HepG2 (cell line): ENCODE measurements around the gene ELMOD3. TPM values are rescaled to one million over a fixed set of nuclear protein-coding genes. Genes with fewer than 3 reads are reported as not detected.

ENCODE experiments used
- CREM ChIP-seq, 2 experiments: sonication (generic) in 1 of 2; formaldehyde crosslinking in 1 of 2; IDR thresholded peaks; 2 replicates each; pipeline versions ENCODE4 v1.4.0 to v1.6.1; 2016 to 2020; ENCODE audit warnings: antibody characterized with exemption in 1 of 2, mild to moderate bottlenecking in 1 of 2, missing genetic modification reagents in 1 of 2
- FOXK1 ChIP-seq: sonication (generic); formaldehyde crosslinking; IDR thresholded peaks from 2 replicates; pipeline ENCODE4 v1.4.0; 2020; ENCODE audit warnings: low read depth, missing genetic modification reagents, borderline replicate concordance
- IKZF4 ChIP-seq: sonication (generic); formaldehyde crosslinking; IDR thresholded peaks from 2 replicates; pipeline ENCODE4 v1.5.1; 2020; ENCODE audit warnings: borderline replicate concordance, mild to moderate bottlenecking, low read depth, missing genetic modification reagents; ENCODE audit errors: not compliant biosample characterization
- PAX8 ChIP-seq: sonication (generic); formaldehyde crosslinking; IDR thresholded peaks from 2 replicates; pipeline ENCODE4 v1.8.0; 2022; ENCODE audit warnings: mild to moderate bottlenecking, missing genetic modification reagents, borderline replicate concordance
- RXRA ChIP-seq: sonication (generic); formaldehyde crosslinking; IDR thresholded peaks from 2 replicates; pipeline ENCODE4 v1.5.1; 2020; ENCODE audit warnings: missing genetic modification reagents
- SAFB2 ChIP-seq: sonication (generic); formaldehyde crosslinking; IDR thresholded peaks from 2 replicates; pipeline ENCODE4 v1.5.1; 2020; ENCODE audit warnings: missing genetic modification reagents, low read depth, mild to moderate bottlenecking, borderline replicate concordance
- SP1 ChIP-seq, 2 experiments: fragments of 450-650 bp in 1 of 2; sonication (generic) in 1 of 2; formaldehyde crosslinking in 1 of 2; IDR thresholded peaks; 2 replicates each; pipeline versions ENCODE4 v1.4.0 to v1.6.1; 2016 to 2020; ENCODE audit warnings: missing genetic modification reagents in 1 of 2
- TCF12 ChIP-seq, 2 experiments: fragments of 450-650 bp in 1 of 2; sonication (generic) in 1 of 2; formaldehyde crosslinking in 1 of 2; IDR thresholded peaks; 2 replicates each; pipeline versions ENCODE4 v1.6.1 to v1.8.0; 2017 to 2022; ENCODE audit warnings: antibody characterized with exemption in 1 of 2, mild to moderate bottlenecking in 1 of 2, missing genetic modification reagents in 1 of 2, moderate library complexity in 1 of 2
- UBTF ChIP-seq: sonication (generic); formaldehyde crosslinking; IDR thresholded peaks from 2 replicates; pipeline ENCODE4 v1.4.0; 2020; ENCODE audit warnings: mild to moderate bottlenecking, missing genetic modification reagents
- ZBTB25 ChIP-seq: IDR thresholded peaks from 2 replicates; pipeline ENCODE4 v1.6.1; 2018; ENCODE audit warnings: missing genetic modification reagents
- ZFY ChIP-seq: sonication (generic); formaldehyde crosslinking; IDR thresholded peaks from 2 replicates; pipeline ENCODE4 v1.4.0; 2020; ENCODE audit warnings: missing genetic modification reagents
- ZGPAT ChIP-seq: IDR thresholded peaks from 2 replicates; pipeline ENCODE4 v1.6.1; 2016; ENCODE audit warnings: mild to moderate bottlenecking
- ZMYM2 ChIP-seq: sonication (generic); formaldehyde crosslinking; IDR thresholded peaks from 2 replicates; pipeline ENCODE4 v1.8.0; 2022; ENCODE audit warnings: mild to moderate bottlenecking, missing genetic modification reagents
- ZNF274 ChIP-seq: sonication (generic); formaldehyde crosslinking; IDR thresholded peaks from 2 replicates; pipeline ENCODE4 v1.5.1; 2020; ENCODE audit warnings: mild to moderate bottlenecking, missing genetic modification reagents
- ZNF280D ChIP-seq: sonication (generic); formaldehyde crosslinking; IDR thresholded peaks from 2 replicates; pipeline ENCODE4 v1.5.1; 2020; ENCODE audit warnings: mild to moderate bottlenecking, missing genetic modification reagents
- ZNF430 ChIP-seq: sonication (generic); formaldehyde crosslinking; IDR thresholded peaks from 2 replicates; pipeline ENCODE4 v1.9.0; 2021; ENCODE audit warnings: mild to moderate bottlenecking, missing genetic modification reagents
- ZNF644 ChIP-seq: IDR thresholded peaks from 2 replicates; pipeline ENCODE4 v1.6.1; 2016; ENCODE audit warnings: low read depth
- ZNF780A ChIP-seq: sonication (generic); formaldehyde crosslinking; IDR thresholded peaks from 2 replicates; pipeline ENCODE4 v1.8.0; 2022; ENCODE audit warnings: mild to moderate bottlenecking, missing genetic modification reagents, moderate library complexity
- ZNF816 ChIP-seq: sonication (generic); formaldehyde crosslinking; IDR thresholded peaks from 2 replicates; pipeline ENCODE4 v1.8.0; 2022; ENCODE audit warnings: missing genetic modification reagents, mild to moderate bottlenecking, borderline replicate concordance
- ZSCAN25 ChIP-seq: sonication (generic); formaldehyde crosslinking; IDR thresholded peaks from 2 replicates; pipeline ENCODE4 v1.8.0; 2022; ENCODE audit warnings: mild to moderate bottlenecking, missing genetic modification reagents
- polyA plus RNA-seq, 8 experiments: library from polyadenylated mRNA; depleted of rRNA in 3 of 8; stranded (reverse) in 7 of 8; unstranded in 1 of 8; fragments of >200 nt; fragmentation: Illumina TruSeq in 4 of 8; extraction: Trizol in 4 of 8; gene quantifications; 2 replicates each; pipeline versions ENCODE4 v1.2.1 to v1.2.3, GENCODE V29; 2011 to 2016; ENCODE audit warnings: low read depth in 4 of 8, missing spikeins in 1 of 8, mixed read lengths in 1 of 8; ENCODE audit not compliant: insufficient read depth in 1 of 8
- total RNA-seq, 5 experiments: library from RNA; depleted of rRNA; stranded (reverse); fragments of >200 nt; fragmentation: Illumina TruSeq; extraction: Trizol; gene quantifications; 2 replicates each; pipeline ENCODE4 v1.2.3, GENCODE V29; 2016; ENCODE audit warnings: low read depth in 1 of 5

The ELMOD3 gene
- total and polyA plus RNA-seq, 2 of the 13 experiments (the other 11 are each of a cell fraction or from before 2014, with no cell fraction given), result 13.3 to 19.5 TPM

- TF ChIP-seq IKZF4 (CRISPR knock-in tag), result no peak
- TF ChIP-seq ZSCAN25 (CRISPR knock-in tag), result 0 out of 2 replicates have a peak, but pooled peaks have one; percentile 10
- TF ChIP-seq TCF12 (IDR thresholded peaks at IDR 0.05), result no peak
- peak; percentile 85 for TF ChIP-seq TCF12 (CRISPR knock-in tag; IDR thresholded peaks at IDR 0.05)
- TF ChIP-seq ZMYM2 (CRISPR knock-in tag), result peak; percentile 30; the same call in 1 of the 2 replicates
- TF ChIP-seq PAX8, result no peak
- TF ChIP-seq ZNF274 (CRISPR knock-in tag), result no peak
- peak; percentile 72; the same call in 1 of the 2 replicates for TF ChIP-seq ZNF816 (CRISPR knock-in tag)
- no peak for TF ChIP-seq ZNF780A
- TF ChIP-seq ZNF280D (CRISPR knock-in tag), result no peak; the same call in 1 of the 2 replicates
- TF ChIP-seq ZGPAT (CRISPR knock-in tag), result peak; percentile 89
- peak; percentile 26; the same call in 1 of the 2 replicates for TF ChIP-seq ZFY (CRISPR knock-in tag)
- TF ChIP-seq FOXK1, result peak; percentile 65
- TF ChIP-seq ZNF644 (CRISPR knock-in tag), result peak; percentile 77; the same call in 1 of the 2 replicates
- TF ChIP-seq SAFB2 (CRISPR knock-in tag), result no peak; the same call in 1 of the 2 replicates
- TF ChIP-seq UBTF (CRISPR knock-in tag), result peak; percentile 57
- no peak for TF ChIP-seq SP1 (IDR thresholded peaks at IDR 0.05)
- TF ChIP-seq SP1 (CRISPR knock-in tag; IDR thresholded peaks at IDR 0.05), result peak; percentile 36
- TF ChIP-seq ZBTB25 (CRISPR knock-in tag), result 0 out of 2 replicates have a peak, but pooled peaks have one; percentile 91
- TF ChIP-seq CREM (IDR thresholded peaks at IDR 0.05), result peak; percentile 96
- no peak for TF ChIP-seq CREM (CRISPR knock-in tag; IDR thresholded peaks at IDR 0.05)
- TF ChIP-seq ZNF430 (CRISPR knock-in tag), result peak; percentile 51; the same call in 1 of the 2 replicates
- peak; percentile 83; the same call in 1 of the 2 replicates for TF ChIP-seq RXRA
Measured at GRCh38 chr2:85324639-85325465, 29.7 kb upstream of the ELMOD3 start (continued).
